ENCODE measurements around the gene STAC.

- TF ChIP-seq CTCF (IDR thresholded peaks at IDR 0.05 in 2 of 3, conservative IDR thresholded peaks at IDR 0.05 in 1 of 3; ENCODE audit: insufficient read depth in 2 of 3, low read depth in 1 of 3, low read length in 3 of 3) (no peak), ZNF133 (CRISPR knock-in tag; IDR thresholded peaks at IDR 0.05) (no peak), TEAD4 (IDR thresholded peaks at IDR 0.05; ENCODE audit: low read length) (no peak), TEAD4 (CRISPR knock-in tag; IDR thresholded peaks at IDR 0.05; ENCODE audit: borderline replicate concordance) (no peak), RCOR1 (IDR thresholded peaks at IDR 0.05; ENCODE audit: borderline replicate concordance in 1 of 2, low read depth in 2 of 2, low read length in 2 of 2) (no peak), JUN (IDR thresholded peaks at IDR 0.05; ENCODE audit: borderline replicate concordance, low read depth, low read length) (no peak), JUN (CRISPR knock-in tag; IDR thresholded peaks at IDR 0.05; ENCODE audit: borderline replicate concordance) (no peak), NCOA1 (IDR thresholded peaks at IDR 0.05; ENCODE audit: low read depth) (no peak), ZNF121 (CRISPR knock-in tag; conservative IDR thresholded peaks at IDR 0.05) (no peak), ARID2 (IDR thresholded peaks at IDR 0.05) (no peak), KLF6 (CRISPR knock-in tag; IDR thresholded peaks at IDR 0.05; ENCODE audit: borderline replicate concordance) (no peak), ZFX (CRISPR knock-in tag; IDR thresholded peaks at IDR 0.05) (no peak), SRF (CRISPR knock-in tag; IDR thresholded peaks at IDR 0.05) (no peak), MTA2 (IDR thresholded peaks at IDR 0.05; ENCODE audit: low read depth) (no peak)
These were observed 19.6 kb downstream of the STAC start for GRCh38 chr3:36399933-36400332.

All from K562 (cell line).